HG03039 (cell line): ENCODE data around the gene UBE2F.

Experiments
- ATAC-seq: cut with Tn5 transposase; IDR thresholded peaks from one replicate; pipeline ENCODE4 v1.9.1; 2021; ENCODE audit warnings: mild to moderate bottlenecking, moderate library complexity; ENCODE audit not compliant: unreplicated experiment

Gene UBE2F, protein sequence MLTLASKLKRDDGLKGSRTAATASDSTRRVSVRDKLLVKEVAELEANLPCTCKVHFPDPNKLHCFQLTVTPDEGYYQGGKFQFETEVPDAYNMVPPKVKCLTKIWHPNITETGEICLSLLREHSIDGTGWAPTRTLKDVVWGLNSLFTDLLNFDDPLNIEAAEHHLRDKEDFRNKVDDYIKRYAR

DNA sequence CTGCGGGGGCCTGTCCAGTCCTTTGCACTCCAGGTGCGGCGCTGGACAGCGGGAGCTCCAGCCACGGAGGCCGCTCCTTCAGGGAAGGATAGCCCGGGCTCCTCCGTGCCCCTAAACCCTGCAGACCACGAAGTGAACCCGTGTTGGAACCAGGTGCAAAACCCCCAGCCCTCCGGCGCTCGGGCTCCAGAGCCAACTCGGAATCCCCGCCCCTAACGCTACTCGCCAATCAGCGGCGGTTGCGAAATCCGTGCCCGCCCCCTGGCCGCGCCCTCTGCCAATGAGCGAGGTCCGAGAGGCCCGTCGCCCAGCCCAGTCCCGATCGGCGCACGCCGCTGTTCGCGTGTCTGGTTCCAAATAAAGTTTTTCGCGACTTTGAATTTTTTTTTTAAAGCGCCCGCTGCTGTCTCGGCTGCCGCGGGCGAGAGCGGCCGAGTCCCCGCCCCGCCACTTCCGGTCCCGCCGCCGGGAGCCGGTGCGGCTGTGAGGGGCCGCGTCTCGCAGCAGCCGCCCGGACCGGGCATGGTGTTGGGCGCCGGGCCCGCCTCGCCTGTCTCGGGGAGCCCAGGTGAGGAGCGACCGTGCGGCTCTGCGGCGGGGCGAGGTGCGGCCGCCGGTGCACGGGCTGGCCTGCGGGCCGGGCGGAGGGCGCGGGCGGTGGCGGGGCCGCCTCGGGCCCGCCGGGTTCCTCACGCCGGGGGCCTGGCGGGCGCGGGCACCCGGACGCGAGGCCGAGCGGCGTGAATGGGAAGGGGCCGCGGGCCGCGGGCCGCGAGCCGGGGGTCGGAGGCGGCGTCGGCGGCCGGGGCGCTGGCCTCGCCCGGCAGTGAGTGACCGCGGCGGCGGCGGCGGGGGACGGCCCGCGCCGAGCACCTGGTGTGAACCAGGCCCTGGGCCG, at the start of gene UBE2F:
Gene UBE2F (plus strand): TSS at position 450 of the 898 bp plus-strand sequence. CDS start 6,094 bp downstream, outside the sequence.
- peak; percentile 89 for ATAC-seq

DNA sequence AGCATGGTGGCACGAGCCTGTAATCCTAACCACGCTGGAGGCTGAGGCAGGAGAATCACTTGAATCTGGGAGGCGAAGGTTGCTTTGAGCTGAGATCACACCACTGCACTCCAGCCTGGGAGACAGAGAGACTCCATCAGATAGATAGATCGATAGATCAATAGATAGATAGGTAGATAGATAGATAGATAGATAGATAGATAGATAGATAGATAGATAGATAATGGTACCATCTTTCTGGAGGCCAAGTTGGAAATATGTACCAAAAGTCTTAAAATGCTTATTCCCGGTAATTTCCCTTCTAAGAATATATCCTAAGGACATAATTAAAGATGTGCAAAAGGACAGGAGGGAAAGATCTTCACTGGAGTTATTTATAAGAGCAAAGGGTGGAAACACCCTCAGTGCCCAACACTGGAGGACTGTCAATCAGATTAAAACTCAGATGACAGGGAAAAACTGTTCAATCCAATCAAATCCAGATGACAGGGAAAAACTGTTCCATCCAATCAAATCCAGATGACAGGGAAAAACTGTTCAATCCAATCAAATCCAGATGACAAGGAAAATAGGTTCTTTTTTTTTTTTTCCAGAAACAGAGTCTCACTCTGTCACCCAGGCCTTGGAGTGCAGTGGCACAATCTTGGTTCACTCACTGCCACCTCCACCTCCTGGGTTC, 49.0 kb upstream of the UBE2F start:
- ATAC-seq = no peak

DNA sequence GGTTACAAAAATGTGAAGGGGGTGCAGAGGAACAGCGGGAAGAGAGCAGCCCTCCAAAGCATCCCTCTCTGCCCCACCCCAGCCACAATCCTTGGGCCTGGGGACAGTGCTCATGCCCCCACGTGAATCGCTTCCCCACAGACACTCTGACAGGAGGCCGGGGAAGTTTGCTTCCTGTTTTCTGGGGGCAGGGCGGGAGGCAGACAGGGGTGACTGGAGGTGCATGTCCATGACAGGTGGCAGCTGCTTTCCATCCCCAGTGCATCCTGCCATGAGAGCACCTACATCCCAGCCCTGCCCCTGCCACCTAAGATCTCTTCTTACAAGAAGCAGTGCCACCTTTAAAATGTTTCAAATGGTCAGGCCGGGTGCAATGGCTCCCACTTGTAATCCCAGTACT, 47.2 kb upstream of the UBE2F start:
- ATAC-seq = no peak

GRCh38 chr2:237920673-237921072, 46.1 kb upstream of the UBE2F start:
- ATAC-seq = no peak

DNA sequence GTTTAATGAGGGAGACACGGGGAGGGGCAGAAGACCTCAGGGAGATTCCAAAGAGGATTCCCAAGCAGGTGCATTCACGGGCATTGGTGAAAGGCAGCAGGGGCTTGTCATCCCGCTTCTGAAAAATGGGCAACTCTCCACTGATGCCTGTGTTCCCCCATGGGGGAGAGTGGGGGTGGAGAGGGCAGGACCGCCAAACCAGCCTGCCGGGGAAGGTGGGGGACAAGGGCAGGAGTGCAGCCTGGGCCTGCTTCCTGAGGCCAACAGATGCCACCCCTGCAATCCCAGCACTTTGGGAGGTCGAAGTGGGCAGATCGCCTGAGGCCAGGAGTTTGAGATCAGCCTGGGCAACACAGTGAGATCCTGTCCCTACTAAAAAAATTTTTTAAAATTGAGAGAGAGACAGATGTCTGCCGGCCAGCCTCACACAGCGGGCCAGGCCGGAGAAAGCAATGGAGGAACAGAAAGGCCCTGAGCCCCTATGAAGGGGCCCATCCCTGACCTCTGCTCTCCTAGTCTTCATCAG, 44.8 kb upstream of the UBE2F start:
- no peak for ATAC-seq

DNA sequence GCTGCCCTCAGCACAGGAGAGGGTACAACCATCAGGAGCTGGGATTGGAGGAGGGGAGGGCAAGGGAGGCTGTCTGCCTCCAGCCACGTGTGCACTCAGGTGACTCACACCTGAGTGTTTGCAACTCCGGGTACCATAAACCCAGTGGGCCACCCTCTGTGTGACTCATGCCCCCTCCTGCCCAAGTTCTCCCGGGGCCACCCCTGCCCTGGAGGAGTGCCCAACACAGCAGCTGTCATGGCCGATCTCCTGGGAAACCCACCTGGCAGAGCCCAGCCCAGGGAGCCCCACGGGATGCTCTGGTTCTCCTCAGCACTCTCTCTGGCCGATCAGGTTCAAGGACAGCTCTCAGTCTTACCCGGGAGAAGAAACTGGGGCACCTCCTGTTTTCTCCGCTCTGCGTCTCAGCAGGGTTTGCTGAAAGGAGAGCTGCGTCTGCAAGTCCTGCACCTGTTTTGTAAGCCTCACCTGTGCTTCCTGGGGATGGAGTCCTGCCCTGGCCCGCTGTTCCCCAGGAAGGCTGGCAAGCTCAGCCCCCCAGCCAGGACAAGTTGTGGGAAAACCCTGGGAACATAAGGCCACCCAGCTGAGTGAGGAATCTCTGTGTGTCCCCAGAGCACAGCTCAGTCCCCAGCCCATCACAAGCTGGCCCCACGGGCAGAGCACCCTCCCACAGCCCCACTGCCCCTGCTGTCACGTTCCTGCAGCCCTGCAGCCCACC, 44.0 kb upstream of the UBE2F start:
- no peak for ATAC-seq

- ATAC-seq = peak; percentile 78
Observed at GRCh38 chr2:237923481-237924163, 43.2 kb upstream of the UBE2F start.

- ATAC-seq = no peak
Observed at GRCh38 chr2:237924164-237924534, 42.7 kb upstream of the UBE2F start.

DNA sequence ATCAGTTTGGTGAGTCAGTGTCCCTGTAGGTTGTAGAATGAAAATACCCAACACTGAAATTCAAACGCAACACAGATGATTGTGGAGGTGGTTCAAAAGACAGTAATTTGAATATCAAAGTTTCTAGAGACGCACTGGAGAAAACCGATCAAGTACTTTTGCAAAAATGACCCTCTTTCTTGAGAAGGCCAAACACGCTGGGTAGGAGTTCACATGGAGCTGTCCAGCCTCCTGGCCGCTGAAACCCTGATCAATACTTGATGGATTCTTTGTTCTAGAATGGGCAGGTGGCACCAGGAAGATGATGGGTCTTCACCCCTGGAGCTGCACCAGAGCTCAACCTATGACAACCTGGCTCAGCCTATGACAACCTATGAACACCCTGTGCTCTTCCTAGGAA, 39.7 kb upstream of the UBE2F start:
- no peak for ATAC-seq

- no peak for ATAC-seq
Observed at GRCh38 chr2:237927986-237928385, 38.8 kb upstream of the UBE2F start.

GRCh38 chr2:237929979-237930378, 36.8 kb upstream of the UBE2F start:
- no peak for ATAC-seq

GRCh38 chr2:237931205-237931721, 35.6 kb upstream of the UBE2F start:
- ATAC-seq = no peak

DNA sequence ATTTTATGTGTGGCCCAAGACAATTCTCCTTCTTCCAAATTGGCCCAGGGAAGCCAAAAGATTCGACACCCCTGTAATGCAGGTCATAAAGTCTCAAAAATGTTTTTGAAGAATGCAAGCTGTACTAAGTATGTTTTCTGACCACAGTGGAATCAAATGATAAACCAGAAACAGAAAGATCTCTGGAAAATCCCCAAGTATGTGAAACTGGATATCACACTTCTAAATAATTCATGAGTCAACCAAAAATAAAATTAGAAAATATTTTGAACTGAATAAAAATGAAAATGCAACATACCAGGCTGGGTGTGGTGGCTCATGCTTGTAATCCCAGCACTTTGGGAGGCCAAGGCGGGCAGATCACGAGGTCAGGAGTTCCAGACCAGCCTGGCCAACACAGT, 34.1 kb upstream of the UBE2F start:
- ATAC-seq = no peak

- ATAC-seq = no peak
Observed at GRCh38 chr2:237934186-237934585, 32.6 kb upstream of the UBE2F start.

DNA sequence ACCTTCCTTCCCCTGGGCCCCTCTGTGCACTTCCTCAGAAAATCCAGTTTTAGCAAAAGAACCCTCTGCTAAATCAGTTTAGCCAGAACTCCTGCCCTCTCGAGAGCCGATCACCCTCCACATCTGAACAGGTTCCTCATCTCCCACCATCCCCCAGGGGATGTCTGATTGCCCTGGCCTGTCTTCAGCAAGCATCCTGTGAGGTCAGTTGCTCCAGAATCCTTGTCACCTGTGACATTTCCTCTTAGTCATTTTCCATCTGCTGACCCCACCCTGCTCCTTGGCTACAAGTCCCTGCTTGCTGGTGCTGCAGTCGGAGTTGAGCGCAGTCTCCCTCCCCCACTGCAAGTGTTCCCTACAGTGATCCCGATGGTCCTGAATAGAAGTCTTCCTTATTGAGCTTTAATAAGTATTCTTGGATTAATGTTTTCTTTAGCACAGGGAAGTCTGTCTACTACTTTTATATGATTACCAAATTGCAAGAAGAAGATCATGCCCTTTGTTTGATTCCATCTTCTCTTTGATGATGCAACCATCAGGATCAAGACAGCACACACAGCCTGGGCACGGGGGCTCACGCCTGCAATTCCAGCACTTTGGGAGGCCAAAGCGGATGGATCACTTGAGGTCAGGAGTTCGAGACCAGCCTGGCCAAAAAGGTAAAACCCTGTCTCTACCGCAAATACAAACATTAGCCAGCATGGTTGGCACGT, 30.9 kb upstream of the UBE2F start:
- ATAC-seq = no peak

GRCh38 chr2:237939251-237939650, 27.6 kb upstream of the UBE2F start:
- no peak for ATAC-seq

DNA sequence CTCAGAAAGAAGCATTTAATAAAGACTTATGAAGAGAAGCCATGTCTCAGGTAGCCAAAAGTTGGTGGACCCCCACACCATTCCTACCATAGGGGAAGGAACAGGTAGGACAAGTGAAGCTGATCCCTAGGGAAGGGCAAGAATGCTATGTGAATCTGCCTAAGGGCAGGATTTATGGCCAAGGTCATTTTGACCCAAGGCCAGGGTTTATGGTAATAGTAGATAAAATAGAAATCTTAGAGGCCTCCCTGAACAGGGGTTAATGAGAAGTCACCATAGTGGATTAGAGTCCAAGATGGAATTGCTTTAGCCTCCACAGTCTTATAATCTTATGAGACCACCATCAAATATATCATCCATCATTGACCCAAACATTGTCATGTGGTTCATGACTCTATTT, 26.0 kb upstream of the UBE2F start:
- ATAC-seq = no peak

GRCh38 chr2:237941239-237941638, 25.6 kb upstream of the UBE2F start:
- no peak for ATAC-seq

- ATAC-seq = no peak
Observed at GRCh38 chr2:237942513-237942899, 24.3 kb upstream of the UBE2F start.
